GM12891 (cell line): ENCODE data around the gene RIMKLB.

ENCODE experiments used
- PAX5 ChIP-seq: IDR thresholded peaks from 2 replicates; pipeline ENCODE4 v1.6.1; 2011; ENCODE audit warnings: low read length, moderate library complexity, mild to moderate bottlenecking; ENCODE audit not compliant: insufficient read depth, severe bottlenecking
- POLR2A ChIP-seq: IDR thresholded peaks from 2 replicates; pipeline ENCODE4 v1.6.1; 2011; ENCODE audit warnings: low read depth, low read length, control low read depth
- POLR2AphosphoS5 ChIP-seq: IDR thresholded peaks from 2 replicates; pipeline ENCODE4 v1.6.1; 2011; ENCODE audit warnings: low read depth, low read length, control low read depth
- SPI1 ChIP-seq: IDR thresholded peaks from 2 replicates; pipeline ENCODE4 v1.6.1; 2011; ENCODE audit warnings: low read depth, low read length, control low read depth
- TAF1 ChIP-seq: IDR thresholded peaks from 2 replicates; pipeline ENCODE4 v1.6.1; 2011; ENCODE audit warnings: low read depth, low read length, control low read depth

DNA sequence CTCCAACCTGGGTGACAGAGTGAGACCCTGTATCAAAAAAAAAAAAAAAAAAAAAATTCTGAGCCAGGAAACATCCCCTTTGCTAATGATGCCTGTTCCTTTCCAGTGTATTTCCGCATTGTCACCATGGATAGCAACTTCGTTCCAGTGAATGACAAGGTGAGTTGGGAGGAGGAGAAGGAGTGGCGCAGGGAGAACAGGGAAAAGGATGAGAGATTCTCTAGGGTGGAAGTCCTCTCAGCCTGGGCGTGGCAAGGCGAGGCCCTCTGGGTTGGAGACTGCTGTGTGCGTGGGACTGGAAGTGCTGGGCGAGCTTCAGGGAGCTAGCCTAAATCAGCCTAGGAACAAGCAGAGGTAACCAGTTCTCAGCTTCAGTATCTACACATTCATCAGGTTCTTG is 131.8 kb downstream of the RIMKLB start:
- TF ChIP-seq POLR2A (no peak), TAF1 (no peak), PAX5 (no peak), SPI1 (no peak), POLR2AphosphoS5 (no peak)
